Gastroesophageal sphincter (tissue), 4 donors: Measurements from ENCODE around the gene KCNK2. TPM values are rescaled to one million over a fixed set of nuclear protein-coding genes. Genes with fewer than 3 reads are reported as not detected.

Experiments used
- ATAC-seq: fragments of 150-250 bp; one replicate; pipeline ENCODE4 v1.9.1; 2016; ENCODE audit warnings: mild to moderate bottlenecking, moderate library complexity
- H3K27ac ChIP-seq, 4 donors: fragments of 200-600 bp; sonication (generic) in 3 of 4; 1 replicate in 3 of 4; 2 replicates in 1 of 4; pipeline ENCODE4 v1.5.1; 2016 to 2019
- H3K27me3 ChIP-seq: fragments of 200-600 bp; sonication (generic); one replicate; pipeline ENCODE4 v1.5.1; 2019
- H3K36me3 ChIP-seq, 2 donors: fragments of 200-600 bp; sonication (generic); one replicate each; pipeline ENCODE4 v1.5.1; 2019; ENCODE audit warnings: control low read depth in 1 of 2
- H3K4me1 ChIP-seq, 3 donors: fragments of 200-600 bp; sonication (generic); 1 replicate in 2 of 3; 2 replicates in 1 of 3; pipeline ENCODE4 v1.5.1; 2016 to 2019; ENCODE audit warnings: control low read depth in 2 of 3
- H3K4me3 ChIP-seq, 2 donors: fragments of 200-600 bp; sonication (generic); one replicate each; pipeline ENCODE4 v1.5.1; 2019; ENCODE audit warnings: mild to moderate bottlenecking in 1 of 2, moderate library complexity in 1 of 2
- H3K9me3 ChIP-seq, 3 donors: fragments of 200-600 bp; sonication (generic); one replicate each; pipeline ENCODE4 v1.5.1; 2017 to 2019; ENCODE audit warnings: control low read depth in 2 of 3
- EP300 ChIP-seq: sonication (generic); formaldehyde crosslinking; IDR thresholded peaks from one replicate; pipeline ENCODE4 v1.6.1; 2017; ENCODE audit warnings: antibody characterized with exemption, mild to moderate bottlenecking
- POLR2A ChIP-seq, 2 donors: fragments of 450-650 bp; IDR thresholded peaks; one replicate each; pipeline ENCODE4 v1.6.1; 2017; ENCODE audit warnings: antibody characterized with exemption in 2 of 2, mild to moderate bottlenecking in 2 of 2, moderate library complexity in 1 of 2
- POLR2AphosphoS5 ChIP-seq: sonication (generic); formaldehyde crosslinking; IDR thresholded peaks from one replicate; pipeline ENCODE4 v1.6.1; 2017; ENCODE audit warnings: antibody characterized with exemption
- WGBS, 2 donors: methylation state at CpG; one replicate each; pipeline ENCODE4 v1.1.5; 2018; ENCODE audit warnings: low coverage in 1 of 2; 5-methylcytosine and 5-hydroxymethylcytosine counted together
- total RNA-seq, 4 donors: library from RNA; depleted of rRNA; stranded (reverse); fragments of >200 nt; gene quantifications; one replicate each; pipeline ENCODE4 v1.1.0, GENCODE V29; 2016
- TF ChIP-seq, protein P1 (sequence below), 4 experiments: fragments of 200-600 bp in 2 of 4; fragments of 450-650 bp in 2 of 4; sonication (generic) in 1 of 4; IDR thresholded peaks; one replicate each; pipeline ENCODE4 v1.5.1; 2017 to 2019; ENCODE audit warnings: antibody characterized with exemption in 4 of 4, mild to moderate bottlenecking in 2 of 4, moderate library complexity in 2 of 4

Gene KCNK2
- total RNA-seq, 4 donors from 2014 or later: 1.1 to 3.7 (median 1.6) TPM

DNA sequence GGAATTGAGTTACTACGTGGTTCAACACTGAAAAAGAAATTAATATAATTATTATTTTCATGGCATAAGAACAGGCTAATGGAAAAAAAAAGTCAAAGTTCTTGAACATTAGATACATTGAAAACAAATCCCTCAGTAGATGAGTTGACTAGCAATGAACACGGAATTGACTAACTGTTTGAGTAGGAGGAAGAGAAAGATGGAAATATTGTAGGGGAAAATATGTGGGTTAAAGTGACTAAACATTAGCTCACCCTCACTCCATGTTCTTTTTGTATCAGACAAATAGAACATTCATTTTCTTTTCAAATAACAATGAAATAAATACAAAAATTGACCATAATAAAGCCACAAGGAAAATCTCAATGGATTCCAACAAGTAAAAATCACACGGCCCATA is 84.3 kb downstream of the KCNK2 start:
- H3K27me3 ChIP-seq: no peaks in the 10 kb centered on the region
- H3K36me3 ChIP-seq: no peaks in the 10 kb centered on the region
- H3K4me3 ChIP-seq: no peak overlapping the region
- H3K4me1 ChIP-seq: no peaks in the 10 kb centered on the region
- ATAC-seq: no peak
- H3K27ac ChIP-seq: no peak overlapping the region
- TF ChIP-seq EP300 (no peak), POLR2AphosphoS5 (no peak), POLR2A (IDR thresholded peaks at IDR 0.05) (no peak)
- TF ChIP-seq, protein P1, sequence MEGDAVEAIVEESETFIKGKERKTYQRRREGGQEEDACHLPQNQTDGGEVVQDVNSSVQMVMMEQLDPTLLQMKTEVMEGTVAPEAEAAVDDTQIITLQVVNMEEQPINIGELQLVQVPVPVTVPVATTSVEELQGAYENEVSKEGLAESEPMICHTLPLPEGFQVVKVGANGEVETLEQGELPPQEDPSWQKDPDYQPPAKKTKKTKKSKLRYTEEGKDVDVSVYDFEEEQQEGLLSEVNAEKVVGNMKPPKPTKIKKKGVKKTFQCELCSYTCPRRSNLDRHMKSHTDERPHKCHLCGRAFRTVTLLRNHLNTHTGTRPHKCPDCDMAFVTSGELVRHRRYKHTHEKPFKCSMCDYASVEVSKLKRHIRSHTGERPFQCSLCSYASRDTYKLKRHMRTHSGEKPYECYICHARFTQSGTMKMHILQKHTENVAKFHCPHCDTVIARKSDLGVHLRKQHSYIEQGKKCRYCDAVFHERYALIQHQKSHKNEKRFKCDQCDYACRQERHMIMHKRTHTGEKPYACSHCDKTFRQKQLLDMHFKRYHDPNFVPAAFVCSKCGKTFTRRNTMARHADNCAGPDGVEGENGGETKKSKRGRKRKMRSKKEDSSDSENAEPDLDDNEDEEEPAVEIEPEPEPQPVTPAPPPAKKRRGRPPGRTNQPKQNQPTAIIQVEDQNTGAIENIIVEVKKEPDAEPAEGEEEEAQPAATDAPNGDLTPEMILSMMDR (IDR thresholded peaks at IDR 0.05): no peak
- peaks cover 0 to 7% (median 0%) of the 10 kb centered on the region in 3 donors for H3K9me3 ChIP-seq
- 77 to 92% methylated on average over 3 of the region's 3 CpGs for WGBS, 2 donors

DNA sequence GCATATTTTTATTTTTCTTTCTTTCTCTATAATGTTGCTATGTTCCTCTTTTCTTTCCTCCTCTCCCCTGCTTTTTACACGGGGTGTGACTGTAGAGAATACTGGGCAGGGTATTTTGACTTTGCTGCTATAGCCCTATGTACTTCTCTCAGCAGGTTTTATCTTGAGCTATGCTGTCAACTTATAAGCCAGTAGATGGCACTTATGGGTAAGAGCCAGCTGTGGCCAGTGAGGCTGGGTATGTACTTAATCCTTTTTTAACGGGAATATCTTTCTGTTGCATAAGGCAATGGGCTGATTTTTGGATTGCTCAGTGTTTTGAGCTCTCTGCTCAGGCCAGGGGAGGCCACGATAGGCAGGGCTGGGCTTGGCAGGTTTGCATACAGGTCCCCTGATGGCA is 99.0 kb downstream of the KCNK2 start:
- TF ChIP-seq POLR2AphosphoS5 (no peak), POLR2A (IDR thresholded peaks at IDR 0.05) (no peak), EP300 (no peak)
- TF ChIP-seq, protein P1 (IDR thresholded peaks at IDR 0.05): no peak
- Histone ChIP-seq H3K4me1 (no peaks in the 10 kb centered on the region), H3K9me3 (peaks cover 0 to 15% (median 0%) of the 10 kb centered on the region in 3 donors), H3K27me3 (no peaks in the 10 kb centered on the region), H3K4me3 (no peak overlapping the region), H3K36me3 (no peaks in the 10 kb centered on the region), H3K27ac (no peak overlapping the region)
- no peak for ATAC-seq
- WGBS, 2 donors: 77% methylated on average over 2 of the region's 3 CpGs

DNA sequence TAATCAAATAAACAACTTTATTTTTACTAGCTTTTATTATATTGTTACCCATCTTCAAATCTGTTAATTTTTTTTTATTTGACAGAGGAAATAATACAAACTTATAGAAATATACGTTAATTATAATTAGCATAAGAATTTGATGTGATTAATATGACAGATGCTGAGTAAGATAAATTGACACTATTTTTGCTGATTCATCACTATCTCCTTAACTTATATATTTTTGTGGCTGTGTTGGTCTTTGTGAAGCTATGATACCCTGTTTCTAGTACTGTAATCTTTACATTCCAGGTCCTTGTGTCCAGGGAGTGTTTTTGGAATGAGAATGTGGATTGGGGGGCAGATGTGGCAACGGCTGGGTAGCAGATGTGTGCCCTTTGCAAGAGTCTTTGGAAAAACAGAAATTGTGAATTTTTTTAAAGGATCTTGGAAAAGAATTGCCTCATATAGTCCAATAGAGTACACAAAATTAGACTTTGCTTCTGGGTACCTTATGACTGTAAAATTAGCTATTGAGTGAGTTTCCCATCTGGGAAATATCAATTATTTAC is 102.6 kb downstream of the KCNK2 start:
- H3K9me3 ChIP-seq: peaks cover 0 to 15% (median 0%) of the 10 kb centered on the region in 3 donors
- TF ChIP-seq POLR2AphosphoS5 (no peak), EP300 (no peak), POLR2A (IDR thresholded peaks at IDR 0.05) (no peak)
- TF ChIP-seq, protein P1 (IDR thresholded peaks at IDR 0.05): no peak
- no peak for ATAC-seq
- WGBS, 2 donors: 77 to 100% methylated on average over 1 to 2 of the region's 2 CpGs
- no peaks in the 10 kb centered on the region for H3K36me3 ChIP-seq
- H3K27ac ChIP-seq: no peak overlapping the region
- H3K4me1 ChIP-seq: no peaks in the 10 kb centered on the region
- H3K27me3 ChIP-seq: no peaks in the 10 kb centered on the region
- H3K4me3 ChIP-seq: no peak overlapping the region

DNA sequence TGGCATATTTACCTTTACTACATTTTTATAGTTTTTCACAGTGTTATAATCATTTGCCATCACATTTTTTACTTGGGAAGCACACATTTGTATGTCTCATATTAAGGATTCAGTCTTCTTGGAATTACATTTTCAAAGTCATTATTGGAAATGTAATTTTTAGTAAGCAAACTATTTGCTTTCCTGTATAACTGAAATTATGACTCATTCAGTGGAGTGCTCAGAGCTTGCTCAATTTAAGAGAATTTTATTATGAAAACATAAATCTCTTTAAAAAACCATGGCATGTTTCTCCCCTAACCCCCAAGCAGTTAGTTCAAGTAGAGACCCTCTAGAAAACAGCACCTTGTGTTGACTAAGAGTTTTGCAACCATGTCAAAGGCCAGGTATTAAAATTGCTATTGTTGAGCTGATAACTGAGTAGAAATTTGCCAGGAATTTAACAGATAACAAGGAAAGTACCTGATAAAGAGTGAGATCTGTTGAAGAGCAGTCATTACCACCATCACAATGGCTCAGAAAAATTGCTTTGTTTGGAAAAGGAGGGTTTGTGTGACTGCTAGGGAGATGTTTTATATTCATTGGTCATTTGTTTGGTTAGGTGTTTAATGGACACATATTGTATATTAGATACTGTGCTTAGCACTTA is 105.9 kb downstream of the KCNK2 start:
- no peaks in the 10 kb centered on the region for H3K4me1 ChIP-seq
- H3K4me3 ChIP-seq: no peak overlapping the region
- no peaks in the 10 kb centered on the region for H3K9me3 ChIP-seq
- H3K36me3 ChIP-seq: no peaks in the 10 kb centered on the region
- no peak for TF ChIP-seq EP300
- TF ChIP-seq POLR2A (IDR thresholded peaks at IDR 0.05): no peak
- TF ChIP-seq, protein P1 (IDR thresholded peaks at IDR 0.05): no peak
- no peak for ATAC-seq
- H3K27me3 ChIP-seq: no peaks in the 10 kb centered on the region
- no peak overlapping the region for H3K27ac ChIP-seq

DNA sequence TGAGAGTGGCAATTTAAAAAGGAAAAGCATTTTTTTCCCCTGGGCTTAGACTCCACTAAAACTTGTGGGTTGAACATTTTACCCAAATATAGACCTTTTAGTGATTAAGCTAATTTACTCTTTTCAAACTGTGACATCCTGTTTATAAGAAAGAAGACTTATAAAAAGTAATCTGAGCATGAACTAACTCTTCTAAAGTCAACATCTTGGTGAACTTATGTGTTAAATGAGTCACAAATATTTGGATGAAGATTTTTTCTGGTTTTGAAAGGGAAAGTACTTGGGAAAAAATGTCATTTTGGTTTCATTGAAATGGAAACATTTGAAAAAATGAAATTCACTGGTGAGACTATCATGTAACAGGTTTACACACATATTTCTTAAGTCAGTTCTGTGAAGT is 109.8 kb downstream of the KCNK2 start:
- H3K36me3 ChIP-seq: no peaks in the 10 kb centered on the region
- H3K9me3 ChIP-seq: no peaks in the 10 kb centered on the region
- ATAC-seq: no peak
- TF ChIP-seq, protein P1 (IDR thresholded peaks at IDR 0.05): no peak
- TF ChIP-seq EP300 (no peak), POLR2AphosphoS5 (no peak), POLR2A (IDR thresholded peaks at IDR 0.05) (no peak)
- H3K4me3 ChIP-seq: no peak overlapping the region
- H3K27ac ChIP-seq: no peak overlapping the region
- no peaks in the 10 kb centered on the region for H3K27me3 ChIP-seq
- H3K4me1 ChIP-seq: no peaks in the 10 kb centered on the region
